ENCODE results near the gene CRACR2A.

The CRACR2A gene

DNA sequence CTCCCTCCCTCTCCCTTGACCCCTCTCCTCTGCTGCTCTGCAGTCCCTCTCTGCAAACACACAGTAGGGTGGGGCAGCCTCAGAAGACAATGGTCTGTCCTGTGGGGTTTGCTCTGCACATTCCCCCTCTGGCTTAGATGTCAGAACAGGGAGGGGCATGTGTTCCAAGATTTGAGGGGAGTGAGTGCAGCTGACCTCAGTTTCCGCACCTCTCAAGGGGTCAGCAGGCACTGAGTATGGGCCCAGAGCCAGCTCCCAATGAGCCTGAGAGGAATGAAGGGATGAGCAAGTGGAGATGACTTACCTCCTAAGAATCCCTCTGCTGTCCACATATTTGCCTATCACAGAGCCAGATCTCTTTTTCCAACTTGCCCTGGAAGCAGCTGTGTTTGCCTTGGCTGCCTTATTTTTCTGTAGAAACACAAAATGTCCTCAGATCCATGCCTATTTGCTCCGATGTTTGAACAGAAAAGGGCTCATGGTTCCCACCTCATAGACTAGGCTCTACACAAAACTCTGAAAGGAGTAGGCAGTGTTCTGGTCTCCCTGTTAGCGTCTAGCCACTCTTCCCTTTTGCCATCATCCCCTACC, 111.4 kb downstream of the CRACR2A start:
- DNase-seq, result no peak

- no peak for DNase-seq
These were observed 116.6 kb downstream of the CRACR2A start for GRCh38 chr12:3636328-3636727.

DNA sequence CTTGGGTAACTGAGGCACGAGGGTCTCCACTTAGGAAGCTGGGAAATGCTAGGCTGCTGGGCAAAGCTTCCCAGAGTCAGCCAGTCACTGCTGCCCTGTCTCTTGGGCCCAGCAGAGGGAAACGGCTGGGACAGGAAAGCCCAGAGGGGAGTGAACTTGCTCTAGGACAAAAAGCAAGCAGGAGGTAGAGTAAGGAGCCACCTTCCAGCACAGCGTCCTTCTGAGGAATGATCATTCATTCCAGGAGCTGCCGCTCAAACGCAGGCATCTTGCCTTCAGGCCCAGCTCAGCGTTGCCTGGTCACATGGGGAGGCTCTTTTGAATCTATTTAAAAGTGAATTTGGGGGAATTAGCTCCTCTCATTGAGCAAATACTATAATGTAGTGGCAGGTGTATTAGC, 118.6 kb downstream of the CRACR2A start:
- DNase-seq, result no peak

- no peak for DNase-seq
These were observed 119.5 kb downstream of the CRACR2A start for GRCh38 chr12:3633396-3633795.

- DNase-seq, result no peak
These were observed 120.2 kb downstream of the CRACR2A start for GRCh38 chr12:3632754-3633153.

GRCh38 chr12:3632256-3632655, 120.7 kb downstream of the CRACR2A start:
- DNase-seq, result no peak

DNA sequence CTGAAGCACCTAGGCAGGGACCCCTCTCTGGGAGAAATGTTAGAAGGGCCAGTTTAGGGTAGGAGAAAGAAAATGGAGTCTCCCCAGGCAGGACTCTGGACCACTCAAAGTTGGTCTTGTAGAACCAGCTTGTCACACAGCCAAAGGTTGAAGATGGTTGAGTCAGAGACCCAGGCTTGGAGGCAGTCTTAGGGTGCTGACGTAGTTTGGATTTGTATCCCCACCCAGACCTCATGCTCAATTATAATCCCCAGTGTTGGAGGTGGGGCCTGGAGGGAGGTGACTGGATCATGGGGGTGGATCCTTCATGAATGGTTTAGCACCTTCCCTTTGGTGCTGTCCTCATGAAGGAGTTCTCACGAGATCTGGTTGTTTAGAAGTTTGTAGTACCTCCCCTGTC, 121.2 kb downstream of the CRACR2A start:
- no peak for DNase-seq

DNA sequence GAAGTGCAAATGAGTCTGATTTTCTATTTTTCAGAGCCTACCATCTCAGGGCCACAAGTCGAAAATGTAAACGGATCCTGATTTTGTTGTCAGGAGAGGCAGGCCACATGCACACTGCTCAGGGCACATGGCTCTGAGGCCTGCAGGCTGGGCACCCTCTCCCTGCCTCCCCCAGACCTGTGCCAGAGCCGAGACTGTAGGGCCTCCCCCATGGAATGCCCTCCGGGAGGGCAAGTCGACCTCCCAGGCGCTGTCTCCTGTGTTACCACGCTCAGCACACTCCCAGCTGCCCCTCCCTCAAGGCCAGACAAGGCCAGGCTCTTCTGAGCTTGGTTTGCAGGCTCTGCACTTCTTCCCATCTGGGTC, 121.7 kb downstream of the CRACR2A start:
- no peak for DNase-seq

DNA sequence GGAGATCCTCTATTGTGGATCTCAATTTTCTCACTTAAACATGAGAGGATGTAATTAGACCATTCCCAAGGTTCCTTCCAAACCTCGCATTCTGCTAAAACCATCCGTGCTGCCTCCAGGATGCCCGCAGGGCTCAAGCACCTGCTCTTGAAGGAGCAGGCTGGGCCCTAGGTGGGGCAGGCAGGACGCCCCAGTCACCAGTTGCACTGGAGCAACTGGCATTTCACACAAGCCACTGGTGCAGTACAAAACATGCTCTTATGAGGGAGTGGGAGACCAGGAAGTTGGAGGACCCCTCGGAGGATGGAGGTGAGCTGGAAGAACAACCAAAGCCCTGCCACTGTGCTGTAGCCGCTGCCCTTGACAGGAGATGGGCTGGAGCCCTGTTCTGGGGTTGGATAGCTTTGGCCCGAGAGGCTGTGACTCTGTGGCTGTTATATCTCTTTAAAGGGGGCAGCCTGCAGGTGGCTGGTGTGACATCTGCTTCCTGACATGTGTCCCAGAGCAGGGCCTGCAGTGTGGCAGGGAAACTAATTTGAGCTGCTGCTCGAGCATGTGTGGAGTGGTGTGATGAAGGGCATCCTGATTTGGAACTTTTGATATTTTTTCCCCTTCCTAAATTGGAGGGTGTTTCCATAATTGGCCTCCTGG, 122.2 kb downstream of the CRACR2A start:
- DNase-seq, result no peak

- no peak for DNase-seq
These were observed 122.8 kb downstream of the CRACR2A start for GRCh38 chr12:3630111-3630510.

GRCh38 chr12:3629057-3629830, 123.7 kb downstream of the CRACR2A start:
- DNase-seq, result no peak

GRCh38 chr12:3628629-3629028, 124.3 kb downstream of the CRACR2A start:
- DNase-seq, result no peak

- DNase-seq, result no peak
These were observed 125.6 kb downstream of the CRACR2A start for GRCh38 chr12:3627336-3627735.

- no peak for DNase-seq
These were observed 128.6 kb downstream of the CRACR2A start for GRCh38 chr12:3624273-3624672.

- DNase-seq, result no peak
These were observed 129.9 kb downstream of the CRACR2A start for GRCh38 chr12:3622822-3623690.

GRCh38 chr12:3622021-3622821, 130.7 kb downstream of the CRACR2A start:
- no peak for DNase-seq

DNA sequence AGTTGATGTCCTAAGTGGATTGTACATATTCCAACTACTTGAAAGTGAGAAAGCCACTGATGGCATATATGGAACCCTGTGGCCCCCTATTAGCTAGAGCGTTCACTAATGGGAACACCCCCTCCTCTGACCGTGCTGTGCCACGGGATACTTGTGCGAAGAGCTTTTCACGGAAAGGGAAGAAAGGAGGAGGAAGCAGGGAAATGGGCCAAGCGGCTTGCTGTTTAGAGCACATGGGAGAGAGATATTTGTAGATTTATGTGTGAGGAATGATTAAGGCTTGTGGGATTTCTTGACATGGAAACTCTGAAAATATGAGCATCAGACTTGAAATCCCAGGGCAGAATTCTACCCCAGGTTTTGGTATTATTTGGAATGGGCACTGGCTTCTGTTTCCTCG, 132.1 kb downstream of the CRACR2A start:
- DNase-seq, result no peak

DNA sequence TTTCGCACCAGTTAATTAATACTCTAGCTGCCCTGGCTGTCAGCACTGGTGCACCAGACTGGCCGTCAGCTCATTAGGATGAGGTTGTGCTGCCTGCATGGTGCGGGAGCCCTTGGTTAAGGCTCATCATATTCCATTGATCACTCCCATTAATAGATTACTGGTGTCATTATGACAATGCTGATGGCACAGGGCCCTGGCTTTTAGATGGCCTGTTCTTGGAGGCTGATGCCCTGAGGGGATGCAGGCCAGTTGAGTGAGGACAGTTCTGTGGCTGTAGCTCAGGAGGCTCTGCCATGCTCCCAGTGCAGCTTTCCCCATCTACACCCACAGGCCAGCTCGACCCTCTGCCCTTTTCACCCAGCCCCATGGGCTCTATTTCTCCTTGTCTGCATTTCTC, 135.3 kb downstream of the CRACR2A start:
- no peak for DNase-seq

DNA sequence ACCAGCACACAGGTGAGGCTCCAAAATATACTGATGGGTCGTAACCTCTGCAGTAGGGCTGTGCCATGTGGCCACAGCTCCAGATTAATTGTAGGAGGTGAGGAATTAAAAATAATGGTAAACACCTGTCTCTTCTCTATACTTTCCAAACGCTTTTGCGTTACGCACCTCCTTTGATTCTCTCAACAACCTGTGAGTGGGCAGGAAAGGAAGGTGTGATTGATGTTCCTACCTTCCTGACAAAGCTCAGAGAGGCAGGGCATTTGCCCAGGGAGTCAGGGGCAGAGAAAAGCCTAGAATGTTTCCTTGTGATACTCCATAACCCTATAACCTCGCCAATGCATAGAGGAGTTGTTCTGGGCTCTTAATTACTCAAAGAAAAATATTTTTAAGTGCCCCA, 137.0 kb downstream of the CRACR2A start:
- no peak for DNase-seq

DNA sequence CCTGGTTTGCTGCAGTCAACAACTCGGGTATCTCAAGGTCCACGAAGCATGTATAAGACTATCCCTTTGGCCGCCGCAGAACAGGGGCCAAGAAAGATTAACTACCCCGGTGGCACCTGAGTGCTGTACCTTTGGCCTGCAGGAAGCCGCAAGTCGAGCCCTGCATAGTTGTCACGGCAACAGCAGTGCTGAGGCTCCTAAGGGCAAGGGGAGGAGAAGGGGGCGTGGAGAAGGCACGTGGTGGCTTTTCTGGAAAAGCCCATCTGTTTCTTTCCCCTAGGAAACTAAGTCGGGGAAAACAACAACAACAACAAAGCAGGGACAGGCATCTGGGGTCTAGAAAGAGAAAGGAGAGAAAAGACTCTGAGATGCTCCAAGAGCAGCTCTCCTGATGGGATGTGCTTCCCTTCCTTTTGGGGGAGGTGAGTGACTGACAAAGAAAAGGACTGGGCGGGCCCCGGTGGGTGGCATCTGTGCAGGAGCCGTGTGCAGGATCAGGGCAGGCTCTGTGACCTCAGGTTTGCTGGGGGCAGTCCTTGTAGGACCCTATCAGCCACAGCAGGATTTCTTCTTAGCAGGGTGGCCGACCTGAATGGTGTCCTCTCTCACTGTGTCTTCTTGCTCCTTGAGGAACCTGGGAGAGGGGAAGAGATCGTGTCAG, 138.0 kb downstream of the CRACR2A start:
- DNase-seq, result no peak

DNA sequence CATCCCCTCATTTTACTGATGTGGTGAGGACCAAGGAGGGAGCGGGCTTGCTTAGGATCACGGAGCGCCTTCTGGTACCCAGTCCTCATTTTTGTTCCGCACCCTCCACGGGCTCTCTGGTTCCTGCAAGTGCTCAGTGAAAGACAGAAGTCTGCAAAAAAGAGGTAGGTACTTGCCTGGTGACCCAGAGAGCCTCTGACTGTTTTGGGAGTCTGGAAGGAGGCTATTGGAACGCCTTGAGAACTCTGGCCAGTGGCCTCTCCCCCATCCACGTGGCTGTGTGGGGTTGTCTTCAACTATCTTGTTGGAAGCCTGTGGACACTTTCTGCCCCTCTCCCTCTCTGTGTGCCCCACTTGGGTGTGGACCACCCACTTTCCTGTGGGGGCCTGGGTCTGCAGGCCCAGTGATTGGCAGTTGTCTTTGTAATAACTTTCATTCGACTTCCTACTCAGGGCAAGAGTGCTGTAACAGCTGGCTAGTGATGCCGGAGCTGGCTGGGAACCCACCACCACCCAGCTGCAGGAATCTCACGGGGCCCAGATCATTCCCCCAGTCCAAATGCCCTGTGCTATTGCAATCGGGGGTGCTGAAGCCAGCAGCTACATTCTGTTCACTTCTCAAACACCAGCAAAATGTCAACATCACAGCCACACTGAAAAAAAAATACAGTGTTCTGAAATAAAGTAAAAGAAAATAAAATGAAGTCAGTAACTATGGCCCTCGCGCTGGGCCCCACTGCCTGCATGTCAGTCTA, 139.1 kb downstream of the CRACR2A start:
- no peak for DNase-seq
